ENCODE results near the gene ATXN7L3.

The ATXN7L3 gene

DNA sequence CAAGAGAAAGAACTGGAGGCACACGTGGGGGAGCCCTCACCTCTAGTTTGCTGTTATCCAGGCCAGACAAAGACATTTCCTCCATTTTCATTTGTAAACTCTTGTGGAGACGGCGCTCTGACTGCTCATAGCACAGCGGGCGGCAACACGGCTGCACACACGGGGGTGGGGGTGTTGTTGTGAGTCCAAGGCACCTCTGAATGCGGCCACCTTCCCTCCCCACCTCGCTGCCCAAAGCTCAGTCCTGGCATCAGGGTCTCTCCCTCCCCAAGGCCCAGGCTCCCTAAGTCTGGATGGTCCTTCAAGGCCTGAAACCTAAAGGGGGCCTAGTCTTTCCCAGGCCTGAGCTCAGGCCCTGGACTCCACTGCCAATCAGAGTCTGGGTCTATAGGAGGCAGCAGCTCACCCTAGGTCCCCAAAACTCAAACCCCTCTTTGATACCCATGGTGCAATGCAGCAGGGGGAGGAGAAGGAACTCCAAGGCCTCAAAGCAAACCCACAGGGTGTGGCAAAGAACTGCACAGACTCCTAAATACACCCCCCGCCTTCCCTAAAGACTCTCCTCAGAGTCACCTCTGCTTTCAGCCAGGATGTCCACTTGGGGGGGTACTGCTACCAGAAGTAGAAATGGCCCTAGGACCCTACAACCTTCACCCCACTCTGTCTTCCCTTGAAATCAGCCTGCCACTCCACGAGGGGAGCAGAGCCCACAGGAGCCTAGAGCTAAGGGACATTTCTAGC is 1.5 kb downstream of the ATXN7L3 start:
- no peaks in the 10 kb centered on the region for H3K27me3 Mint-ChIP-seq
- H3K4me1 Mint-ChIP-seq: peaks cover 41% of the 10 kb centered on the region
- H3K9me3 Mint-ChIP-seq: no peaks in the 10 kb centered on the region
- peaks cover 4% of the 10 kb centered on the region for H3K36me3 Mint-ChIP-seq
- H3K27ac Mint-ChIP-seq: peak overlapping the region; percentile 79
- H3K4me3 Mint-ChIP-seq: peak overlapping the region; percentile 86

DNA sequence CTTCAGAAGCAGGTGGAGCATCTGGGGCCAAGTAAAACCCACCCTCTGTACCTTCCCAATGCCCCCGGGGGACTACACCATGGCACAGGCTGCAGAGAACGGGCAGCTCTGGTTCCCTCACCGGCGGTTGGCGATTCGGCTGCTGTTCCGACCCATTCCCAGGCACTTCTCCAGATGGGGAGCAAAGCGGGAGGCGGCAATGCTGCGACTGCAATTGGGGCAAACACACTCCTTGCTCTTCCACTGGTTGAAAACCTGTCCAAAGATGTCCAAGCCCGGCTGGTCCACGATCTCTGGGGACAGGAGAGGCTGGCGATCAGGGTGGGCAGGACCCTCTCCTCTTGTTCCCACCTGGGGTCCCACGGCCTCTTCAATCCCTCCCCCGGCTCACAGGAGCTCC is 2.6 kb downstream of the ATXN7L3 start:
- Mint-ChIP-seq H3K4me3 (no peak overlapping the region), H3K4me1 (peaks cover 30% of the 10 kb centered on the region), H3K9me3 (no peaks in the 10 kb centered on the region), H3K27ac (no peak overlapping the region), H3K27me3 (no peaks in the 10 kb centered on the region), H3K36me3 (peaks cover 5% of the 10 kb centered on the region)

DNA sequence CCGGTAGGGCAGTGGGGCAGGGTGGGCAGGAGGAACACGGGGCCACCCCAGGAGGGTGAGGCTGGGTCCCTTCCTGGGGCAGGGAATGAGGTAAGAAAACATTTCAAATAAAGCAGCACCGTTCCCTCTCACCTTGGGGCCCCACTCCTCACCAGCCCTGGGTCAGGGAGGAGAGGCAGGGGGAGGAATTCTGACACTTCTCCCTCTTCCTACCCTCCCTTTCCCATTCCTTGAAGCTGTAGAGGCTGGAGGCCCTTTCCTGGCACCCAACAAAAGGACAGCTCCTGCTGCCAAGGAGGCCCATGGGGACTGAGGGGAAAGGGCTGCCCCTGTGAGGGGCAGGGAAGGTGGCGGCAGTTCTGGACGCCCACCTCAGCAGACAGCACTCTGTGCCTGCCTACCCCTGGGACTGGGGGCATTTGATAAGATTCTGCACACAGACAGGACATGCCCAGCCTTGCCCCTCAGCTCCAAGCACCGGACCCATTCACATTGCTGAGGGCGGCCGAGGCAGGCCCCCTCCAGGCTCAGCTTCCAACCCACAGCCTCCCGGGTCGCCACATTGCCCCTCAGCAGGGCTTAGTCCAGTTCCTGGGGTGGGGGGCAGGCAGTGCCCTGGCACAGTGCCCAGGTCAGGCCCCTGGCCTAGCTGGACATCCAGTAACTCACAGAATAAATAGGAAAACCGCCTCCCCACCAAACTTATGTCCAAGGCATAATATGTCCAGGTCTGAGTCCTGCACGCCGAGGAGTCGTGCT is 6.2 kb downstream of the ATXN7L3 start:
- Mint-ChIP-seq H3K4me3 (no peak overlapping the region), H3K36me3 (peaks cover 5% of the 10 kb centered on the region)

DNA sequence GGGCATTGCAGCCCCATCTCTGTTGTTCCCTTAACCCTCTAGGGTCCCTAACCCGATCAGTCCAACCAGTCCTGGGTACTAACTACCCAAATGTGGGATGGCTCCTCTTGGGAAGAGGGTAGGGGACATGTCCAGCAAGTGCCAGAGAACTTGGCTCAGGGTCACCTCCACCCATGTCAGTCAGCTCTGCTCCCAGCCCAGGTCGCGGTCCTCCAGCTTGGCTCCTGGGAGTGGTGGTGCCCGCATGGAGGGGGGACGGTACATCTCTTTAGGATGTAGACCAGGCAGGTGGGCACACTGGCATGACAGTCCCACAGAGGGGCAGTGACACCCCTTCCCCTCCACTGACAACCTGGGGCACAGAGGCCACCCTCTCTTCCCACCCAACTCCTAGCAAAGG is 6.9 kb downstream of the ATXN7L3 start:
- Mint-ChIP-seq H3K36me3 (peaks cover 5% of the 10 kb centered on the region), H3K4me3 (no peak overlapping the region), H3K27ac (peak overlapping the region; percentile 46), H3K4me1 (peaks cover 30% of the 10 kb centered on the region), H3K9me3 (no peaks in the 10 kb centered on the region), H3K27me3 (no peaks in the 10 kb centered on the region)

More for the DNA sequence above, 6.2 kb downstream of the ATXN7L3 start:
- Mint-ChIP-seq H3K9me3 (no peaks in the 10 kb centered on the region), H3K27me3 (no peaks in the 10 kb centered on the region), H3K4me1 (peaks cover 29% of the 10 kb centered on the region), H3K27ac (no peak overlapping the region)

DNA sequence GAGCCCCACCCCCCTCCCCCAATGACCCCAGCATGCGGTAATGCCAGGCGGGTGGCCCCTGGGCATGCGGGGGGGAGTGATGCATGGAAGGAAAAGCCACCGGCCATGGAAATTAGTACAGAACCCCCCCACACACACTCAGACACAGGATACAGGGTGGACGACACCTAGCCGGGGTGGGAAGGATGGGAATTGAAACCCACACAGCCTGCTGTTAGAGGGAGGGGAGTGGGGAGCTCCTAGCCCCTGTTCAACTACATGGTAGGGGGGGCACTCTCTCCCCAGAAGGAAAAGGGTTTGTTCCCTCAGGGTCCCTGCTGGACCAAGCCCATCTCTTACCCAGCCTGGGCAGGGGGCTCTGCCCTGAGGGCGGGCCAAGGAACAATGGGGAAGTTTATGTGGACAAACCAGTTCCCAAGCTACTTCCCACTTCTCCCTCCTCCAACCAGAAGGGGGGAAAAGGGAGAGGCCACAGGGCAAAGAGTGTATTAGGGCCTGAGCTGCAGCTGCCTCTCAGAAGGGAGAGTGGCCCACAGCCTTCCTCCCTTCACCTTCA is 7.7 kb downstream of the ATXN7L3 start:
- Mint-ChIP-seq H3K36me3 (peaks cover 5% of the 10 kb centered on the region), H3K27ac (no peak overlapping the region), H3K9me3 (no peaks in the 10 kb centered on the region), H3K27me3 (no peaks in the 10 kb centered on the region), H3K4me3 (no peak overlapping the region), H3K4me1 (peaks cover 28% of the 10 kb centered on the region)

DNA sequence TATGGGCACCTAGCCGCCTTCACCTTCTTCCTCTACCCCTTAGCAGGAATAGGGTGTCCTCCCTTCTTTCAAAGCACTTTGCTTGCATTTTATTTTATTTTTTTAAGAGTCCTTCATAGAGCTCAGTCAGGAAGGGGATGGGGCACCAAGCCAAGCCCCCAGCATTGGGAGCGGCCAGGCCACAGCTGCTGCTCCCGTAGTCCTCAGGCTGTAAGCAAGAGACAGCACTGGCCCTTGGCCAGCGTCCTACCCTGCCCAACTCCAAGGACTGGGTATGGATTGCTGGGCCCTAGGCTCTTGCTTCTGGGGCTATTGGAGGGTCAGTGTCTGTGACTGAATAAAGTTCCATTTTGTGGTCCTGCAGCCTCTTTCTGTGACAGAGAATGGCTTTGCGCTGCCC is 8.3 kb downstream of the ATXN7L3 start:
- Mint-ChIP-seq H3K27me3 (no peaks in the 10 kb centered on the region), H3K36me3 (peaks cover 3% of the 10 kb centered on the region), H3K27ac (peak overlapping the region; percentile 41), H3K9me3 (no peaks in the 10 kb centered on the region), H3K4me1 (peaks cover 27% of the 10 kb centered on the region), H3K4me3 (no peak overlapping the region)

DNA sequence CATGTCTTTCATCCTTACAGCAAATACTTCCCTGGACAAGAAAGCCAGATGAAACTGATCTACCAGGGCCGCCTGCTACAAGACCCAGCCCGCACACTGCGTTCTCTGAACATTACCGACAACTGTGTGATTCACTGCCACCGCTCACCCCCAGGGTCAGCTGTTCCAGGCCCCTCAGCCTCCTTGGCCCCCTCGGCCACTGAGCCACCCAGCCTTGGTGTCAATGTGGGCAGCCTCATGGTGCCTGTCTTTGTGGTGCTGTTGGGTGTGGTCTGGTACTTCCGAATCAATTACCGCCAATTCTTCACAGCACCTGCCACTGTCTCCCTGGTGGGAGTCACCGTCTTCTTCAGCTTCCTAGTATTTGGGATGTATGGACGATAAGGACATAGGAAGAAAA is 9.2 kb downstream of the ATXN7L3 start:
- Mint-ChIP-seq H3K4me3 (peak overlapping the region; percentile 11), H3K27me3 (no peaks in the 10 kb centered on the region), H3K27ac (no peak overlapping the region), H3K9me3 (no peaks in the 10 kb centered on the region), H3K36me3 (peaks cover 1% of the 10 kb centered on the region), H3K4me1 (peaks cover 27% of the 10 kb centered on the region)

DNA sequence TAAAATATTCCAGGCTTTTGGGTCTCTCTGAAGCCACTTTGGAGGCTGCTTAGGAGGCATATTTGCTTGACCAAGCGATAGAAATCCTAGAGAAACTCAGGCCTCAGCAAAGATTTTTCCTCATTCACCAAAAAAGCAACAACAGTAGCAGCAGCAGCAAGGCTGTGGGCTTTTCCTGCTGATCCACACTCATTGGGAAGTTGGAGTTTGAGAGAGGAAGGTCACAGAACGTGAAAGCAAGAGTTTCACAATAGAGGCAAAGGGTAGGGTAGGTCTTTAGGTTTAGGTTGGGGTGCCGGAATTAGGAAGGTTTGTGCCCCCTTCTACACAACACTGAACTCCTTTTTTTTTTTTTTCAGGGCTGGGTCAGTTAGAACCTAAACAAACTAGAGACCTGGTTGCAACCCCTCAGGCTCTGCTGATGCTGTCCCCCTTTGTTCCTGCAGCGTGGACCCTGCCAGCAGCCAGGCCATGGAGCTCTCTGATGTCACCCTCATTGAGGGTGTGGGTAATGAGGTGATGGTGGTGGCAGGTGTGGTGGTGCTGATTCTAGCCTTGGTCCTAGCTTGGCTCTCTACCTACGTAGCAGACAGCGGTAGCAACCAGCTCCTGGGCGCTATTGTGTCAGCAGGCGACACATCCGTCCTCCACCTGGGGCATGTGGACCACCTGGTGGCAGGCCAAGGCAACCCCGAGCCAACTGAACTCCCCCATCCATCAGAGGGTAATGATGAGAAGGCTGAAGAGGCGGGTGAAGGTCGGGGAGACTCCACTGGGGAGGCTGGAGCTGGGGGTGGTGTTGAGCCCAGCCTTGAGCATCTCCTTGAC is 10.9 kb downstream of the ATXN7L3 start:
- Mint-ChIP-seq H3K27me3 (no peaks in the 10 kb centered on the region), H3K4me1 (peaks cover 39% of the 10 kb centered on the region), H3K9me3 (no peaks in the 10 kb centered on the region), H3K36me3 (peaks cover 1% of the 10 kb centered on the region), H3K4me3 (peak overlapping the region; percentile 100), H3K27ac (peak overlapping the region; percentile 23)

DNA sequence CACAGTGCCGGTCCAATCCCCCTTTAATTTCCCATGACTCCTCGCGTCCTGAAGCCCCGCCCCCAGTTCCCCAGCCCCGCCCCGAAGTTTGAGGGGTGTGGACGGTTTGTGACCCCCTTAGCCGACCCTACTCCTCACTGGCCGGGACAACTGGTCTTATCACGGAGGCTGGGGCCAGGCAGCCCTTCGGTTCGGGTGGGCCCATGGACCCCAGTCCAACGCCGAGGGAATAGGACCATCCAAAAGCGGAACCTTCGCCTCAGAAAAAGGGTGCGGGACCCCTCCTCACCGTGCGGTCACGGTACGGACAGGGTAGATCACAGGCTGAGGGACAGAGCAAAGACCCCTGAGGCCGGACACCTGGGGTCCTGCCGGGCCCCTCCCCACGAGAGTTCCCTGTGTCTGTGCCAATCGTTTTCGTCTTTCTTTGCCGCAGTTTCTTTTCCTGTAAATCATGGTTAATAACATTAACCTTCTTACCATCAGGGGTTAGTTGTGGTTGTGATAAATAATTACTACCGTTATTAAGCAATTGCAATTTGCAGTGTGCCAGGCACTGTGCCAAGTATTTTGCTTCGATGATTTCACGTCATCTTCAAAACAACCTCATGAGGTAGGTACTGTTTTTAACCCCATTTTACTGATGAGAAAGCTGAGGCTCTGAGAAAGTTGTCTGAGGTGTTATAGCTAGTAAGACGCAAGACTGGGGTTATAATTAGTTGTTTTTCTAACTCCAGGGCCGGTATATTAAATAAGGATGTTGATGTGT is 12.4 kb downstream of the ATXN7L3 start:
- Mint-ChIP-seq H3K36me3 (no peaks in the 10 kb centered on the region), H3K27ac (peak overlapping the region; percentile 100), H3K4me1 (peaks cover 47% of the 10 kb centered on the region), H3K9me3 (no peaks in the 10 kb centered on the region), H3K27me3 (no peaks in the 10 kb centered on the region), H3K4me3 (peak overlapping the region; percentile 100)

DNA sequence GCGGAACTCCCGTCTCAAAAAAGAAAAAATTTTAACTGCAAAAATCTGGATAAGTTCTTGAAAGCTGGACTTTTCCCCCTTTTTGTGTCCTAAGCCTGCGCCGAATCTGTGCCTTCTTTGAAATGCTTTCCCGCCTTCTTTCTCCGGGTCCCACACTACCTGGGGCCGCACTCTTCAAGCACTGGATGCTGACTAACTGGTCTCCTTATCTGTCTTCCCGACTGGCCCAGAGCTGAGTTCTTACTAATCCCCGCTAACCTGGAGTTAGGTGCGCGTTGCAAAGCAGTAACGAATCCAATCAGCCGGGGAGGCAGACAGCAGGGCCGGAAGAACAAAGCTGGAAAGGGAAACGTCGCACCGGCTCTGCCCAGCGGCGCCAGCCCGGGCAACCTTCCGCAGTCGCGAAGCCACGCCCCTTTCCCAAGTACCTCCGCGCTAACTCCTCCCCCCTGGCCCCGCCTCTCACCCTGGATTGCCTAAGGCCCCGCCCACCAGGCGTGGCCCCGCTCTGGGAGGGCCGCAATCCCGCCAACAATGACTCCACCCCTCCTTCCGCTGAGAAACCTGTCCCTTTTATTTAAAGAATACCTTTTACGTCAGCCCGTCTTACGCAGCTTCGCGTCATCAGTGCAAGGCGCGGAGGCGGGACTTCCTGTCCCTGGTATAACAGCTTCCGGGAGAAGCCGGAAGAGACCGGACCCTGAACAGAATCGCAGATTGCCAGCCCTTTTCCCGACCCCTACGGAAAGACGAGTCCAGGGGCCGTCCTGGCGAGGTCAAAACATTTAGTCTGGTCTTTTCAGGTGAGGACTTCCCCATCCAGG is 13.2 kb downstream of the ATXN7L3 start, which contains the start of gene TMUB2:
TSS of gene TMUB2 (plus strand) at position 666 of the 824 bp plus-strand sequence. CDS start 737 bp downstream, outside the sequence.
- H3K4me1 Mint-ChIP-seq: peaks cover 54% of the 10 kb centered on the region
- peak within 1 kb of the TSS; percentile 100 for H3K27ac Mint-ChIP-seq

DNA sequence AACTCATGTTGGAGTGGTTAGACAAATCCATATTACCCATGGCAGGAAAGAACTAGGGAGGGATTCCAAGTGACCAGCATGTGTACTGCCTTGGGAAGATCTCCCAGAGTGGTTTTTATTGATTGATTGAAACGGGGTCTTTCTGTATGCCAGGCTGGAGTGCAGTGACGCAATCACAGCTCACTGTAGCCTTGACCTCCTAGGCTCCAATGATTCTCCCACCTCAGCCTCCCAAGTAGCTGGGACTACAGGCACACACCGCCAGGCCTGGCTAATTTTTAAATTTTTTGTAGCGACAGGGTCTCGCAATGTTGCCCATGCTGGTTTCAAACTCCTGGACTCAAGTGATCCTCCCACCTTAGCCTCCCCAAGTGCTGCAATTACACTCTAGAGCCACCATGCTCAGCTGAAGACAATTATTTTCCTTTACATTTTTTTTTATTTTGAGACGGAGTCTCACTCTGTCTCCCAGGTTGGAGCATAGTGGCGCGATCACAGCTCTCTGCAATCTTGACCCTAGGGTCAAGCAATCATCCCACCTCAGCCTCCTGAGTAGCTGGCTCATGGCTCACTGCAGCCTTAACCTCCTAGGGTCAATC is 15.4 kb downstream of the ATXN7L3 start:
- Mint-ChIP-seq H3K36me3 (peaks cover 2% of the 10 kb centered on the region), H3K4me3 (peak overlapping the region; percentile 100), H3K4me1 (peaks cover 47% of the 10 kb centered on the region), H3K27me3 (no peaks in the 10 kb centered on the region), H3K27ac (peak overlapping the region; percentile 12), H3K9me3 (no peaks in the 10 kb centered on the region)

More for the DNA sequence above, 13.2 kb downstream of the ATXN7L3 start, which contains the start of gene TMUB2:
- Mint-ChIP-seq H3K36me3 (peaks cover 2% of the 10 kb centered on the region), H3K9me3 (no peaks in the 10 kb centered on the region), H3K4me3 (peak within 1 kb of the TSS; percentile 100), H3K27me3 (no peaks in the 10 kb centered on the region)

DNA sequence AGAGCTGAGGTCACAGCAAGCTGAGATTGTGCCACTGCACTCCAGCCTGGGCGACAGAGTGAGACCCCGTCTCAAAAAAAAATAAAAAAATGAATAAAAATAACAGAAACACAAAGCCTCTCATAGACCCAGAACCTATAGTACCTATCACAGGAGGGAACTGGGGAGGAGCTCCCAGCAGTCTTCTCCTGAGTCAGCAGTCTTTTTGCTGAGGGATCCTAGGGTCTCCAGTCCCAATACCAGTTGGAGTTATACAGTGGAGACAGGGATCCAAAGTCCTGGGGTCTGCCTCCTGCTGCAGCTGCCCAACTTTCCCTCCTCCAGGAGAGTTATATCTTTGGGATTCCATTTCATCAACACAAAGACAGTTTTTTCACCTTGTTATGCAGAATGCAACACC is 16.7 kb downstream of the ATXN7L3 start:
- Mint-ChIP-seq H3K4me1 (peaks cover 45% of the 10 kb centered on the region), H3K4me3 (no peak overlapping the region), H3K9me3 (no peaks in the 10 kb centered on the region), H3K27me3 (no peaks in the 10 kb centered on the region), H3K36me3 (peaks cover 5% of the 10 kb centered on the region), H3K27ac (no peak overlapping the region)

DNA sequence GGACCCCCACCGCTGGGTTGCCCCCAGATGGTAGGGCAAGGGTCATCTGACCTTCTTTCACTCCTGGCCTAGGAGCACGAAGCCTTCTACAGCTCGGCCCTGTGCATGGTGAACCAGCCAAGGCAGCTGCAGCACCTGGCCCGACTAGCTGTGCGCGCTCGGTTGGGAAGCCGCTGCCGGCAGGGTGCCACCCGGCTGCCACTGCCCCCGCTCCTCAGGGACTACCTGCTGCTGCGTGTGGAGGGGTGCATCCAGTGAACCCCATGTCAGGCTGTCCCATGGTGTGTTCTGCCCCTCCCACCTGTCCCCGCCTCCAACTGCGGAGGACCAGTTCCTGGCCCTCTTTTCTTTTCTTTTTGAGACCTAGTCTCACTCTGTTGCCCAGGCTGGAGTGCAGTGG is 21.6 kb downstream of the ATXN7L3 start:
- H3K27me3 Mint-ChIP-seq: no peaks in the 10 kb centered on the region
- no peaks in the 10 kb centered on the region for H3K9me3 Mint-ChIP-seq
- no peak overlapping the region for H3K4me3 Mint-ChIP-seq
- H3K36me3 Mint-ChIP-seq: peaks cover 5% of the 10 kb centered on the region
- peaks cover 15% of the 10 kb centered on the region for H3K4me1 Mint-ChIP-seq
- H3K27ac Mint-ChIP-seq: no peak overlapping the region

DNA sequence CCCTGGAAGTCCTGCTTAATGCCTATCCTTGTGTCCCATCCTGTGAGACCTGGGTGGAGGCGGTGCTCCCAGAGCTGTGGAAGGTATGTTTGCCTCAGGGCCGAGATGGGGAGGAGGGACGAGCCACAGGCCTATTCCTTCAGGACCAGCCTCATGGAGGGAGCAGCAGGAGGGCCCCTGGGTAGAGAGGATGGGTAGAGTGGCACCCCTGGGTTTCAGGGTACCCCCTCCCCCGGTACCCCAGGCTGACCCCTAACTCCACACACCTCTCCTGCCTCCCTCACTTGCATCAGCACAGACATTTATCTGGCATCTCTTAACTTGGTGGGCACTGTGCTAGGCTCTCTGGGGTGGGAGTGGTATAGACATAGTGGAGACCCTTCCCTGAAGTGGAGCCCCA is 22.0 kb downstream of the ATXN7L3 start:
- H3K9me3 Mint-ChIP-seq: no peaks in the 10 kb centered on the region

More for the DNA sequence above, 22.0 kb downstream of the ATXN7L3 start:
- Mint-ChIP-seq H3K36me3 (peaks cover 5% of the 10 kb centered on the region), H3K4me3 (no peak overlapping the region), H3K4me1 (peaks cover 14% of the 10 kb centered on the region), H3K27ac (no peak overlapping the region), H3K27me3 (no peaks in the 10 kb centered on the region)

Data from activated naive CD4-positive, alpha-beta T cell treated with anti-CD3 and anti-CD28 coated beads, Interleukin-2, amount 50 U/mL, for 24 hours (primary cell).